K562 (cell line): Measurements from ENCODE around the gene OBSCN. TPM values are rescaled to one million over a fixed set of nuclear protein-coding genes. Genes with fewer than 3 reads are reported as not detected.

ENCODE experiments used
- DACH1 ChIP-seq: fragments of 450-650 bp; IDR thresholded peaks from 2 replicates; pipeline ENCODE4 v1.6.1; 2018; ENCODE audit not compliant: partially characterized antibody
- E4F1 ChIP-seq: fragments of 250-450 bp; sonication (Bioruptor Pico); IDR thresholded peaks from 2 replicates; pipeline ENCODE4 v1.5.0; 2021; ENCODE audit warnings: mild to moderate bottlenecking, borderline replicate concordance
- HDAC6 ChIP-seq: IDR thresholded peaks from 2 replicates; pipeline ENCODE4 v1.6.1; 2012; ENCODE audit warnings: low read depth, mild to moderate bottlenecking, control low read depth, inconsistent platforms, low read length, moderate library complexity
- HMGXB4 ChIP-seq: sonication (generic); formaldehyde crosslinking; IDR thresholded peaks from 2 replicates; pipeline ENCODE4 v1.8.1; 2023; ENCODE audit warnings: mild to moderate bottlenecking, missing genetic modification reagents
- KAT7 ChIP-seq: sonication (generic); formaldehyde crosslinking; IDR thresholded peaks from 2 replicates; pipeline ENCODE4 v1.8.0; 2022; ENCODE audit warnings: missing genetic modification reagents, mild to moderate bottlenecking, borderline replicate concordance
- POLR2B ChIP-seq: fragments of 450-650 bp; IDR thresholded peaks from 2 replicates; pipeline ENCODE4 v1.6.1; 2018; ENCODE audit warnings: low read depth; ENCODE audit not compliant: partially characterized antibody
- SMAD4 ChIP-seq: fragments of 250-450 bp; sonication (Bioruptor Pico); conservative IDR thresholded peaks from 2 replicates; pipeline ENCODE4 v1.8.0; 2021; ENCODE audit warnings: inconsistent platforms, mild to moderate bottlenecking, moderate library complexity
- SP1 ChIP-seq: sonication (generic); formaldehyde crosslinking; IDR thresholded peaks from 2 replicates; pipeline ENCODE4 v1.8.1; 2022; ENCODE audit warnings: mild to moderate bottlenecking, missing genetic modification reagents
- ZNF699 ChIP-seq: fragments of 250-450 bp; sonication (Bioruptor Pico); IDR thresholded peaks from 2 replicates; pipeline ENCODE4 v1.8.0; 2021; ENCODE audit warnings: mild to moderate bottlenecking, moderate library complexity; ENCODE audit not compliant: insufficient replicate concordance
- ZNF766 ChIP-seq: fragments of 200-800 bp; sonication (Bioruptor generic); conservative IDR thresholded peaks from 2 replicates; pipeline ENCODE4 v1.6.1; 2016; ENCODE audit warnings: missing genetic modification characterization, missing compliant biosample characterization
- polyA plus RNA-seq, 8 experiments: library from polyadenylated mRNA; depleted of rRNA in 4 of 8; stranded (reverse) in 5 of 8; unstranded in 3 of 8; fragments of >200 nt; fragmentation: Nextera tagmentation in 2 of 8; fragmentation: Illumina TruSeq in 1 of 8; extraction: Ambion mirVana in 2 of 8; extraction: Trizol in 1 of 8; gene quantifications; 2 replicates each; pipeline versions ENCODE4 v1.2.1 to v1.2.3, GENCODE V29; 2011 to 2014; ENCODE audit warnings: inconsistent platforms in 1 of 8, missing spikeins in 1 of 8
- total RNA-seq, 7 experiments: library from RNA; depleted of rRNA in 6 of 7; stranded (reverse); fragments of >200 nt in 6 of 7; fragmentation: Illumina TruSeq in 2 of 7; extraction: Trizol in 2 of 7; gene quantifications; 2 replicates each; pipeline versions ENCODE4 v1.2.1 to v1.2.3, GENCODE V29; 2011 to 2021; ENCODE audit warnings: low replicate concordance in 1 of 7
- TF ChIP-seq, protein P1 (sequence below), 2 experiments: fragments of 450-650 bp; conservative IDR thresholded peaks; 2 replicates each; pipeline ENCODE4 v1.6.1; 2017; ENCODE audit warnings: mild to moderate bottlenecking in 2 of 2, moderate library complexity in 2 of 2

The OBSCN gene
- total and polyA plus RNA-seq, 9 of the 15 experiments (the other 6 are each of a cell fraction or from before 2014, with no cell fraction given), result 0.18 to 19.7 (median 3.6) TPM

- TF ChIP-seq KAT7 (CRISPR knock-in tag) (no peak), POLR2B (no peak), DACH1 (no peak), HDAC6 (no peak), E4F1 (CRISPR knock-in tag) (no peak), HMGXB4 (CRISPR knock-in tag) (no peak), SMAD4 (CRISPR knock-in tag) (no peak), ZNF766 (CRISPR knock-in tag) (no peak), ZNF699 (CRISPR knock-in tag) (no peak), SP1 (CRISPR knock-in tag) (no peak)
- TF ChIP-seq, protein P1, sequence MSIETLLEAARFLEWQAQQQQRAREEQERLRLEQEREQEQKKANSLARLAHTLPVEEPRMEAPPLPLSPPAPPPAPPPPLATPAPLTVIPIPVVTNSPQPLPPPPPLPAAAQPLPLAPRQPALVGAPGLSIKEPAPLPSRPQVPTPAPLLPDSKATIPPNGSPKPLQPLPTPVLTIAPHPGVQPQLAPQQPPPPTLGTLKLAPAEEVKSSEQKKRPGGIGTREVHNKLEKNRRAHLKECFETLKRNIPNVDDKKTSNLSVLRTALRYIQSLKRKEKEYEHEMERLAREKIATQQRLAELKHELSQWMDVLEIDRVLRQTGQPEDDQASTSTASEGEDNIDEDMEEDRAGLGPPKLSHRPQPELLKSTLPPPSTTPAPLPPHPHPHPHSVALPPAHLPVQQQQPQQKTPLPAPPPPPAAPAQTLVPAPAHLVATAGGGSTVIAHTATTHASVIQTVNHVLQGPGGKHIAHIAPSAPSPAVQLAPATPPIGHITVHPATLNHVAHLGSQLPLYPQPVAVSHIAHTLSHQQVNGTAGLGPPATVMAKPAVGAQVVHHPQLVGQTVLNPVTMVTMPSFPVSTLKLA (conservative IDR thresholded peaks at IDR 0.05), result no peak
- TF ChIP-seq, all 486 proteins: peak for 0
Observed at GRCh38 chr1:228314315-228314657, 106.4 kb downstream of the OBSCN start (continued).
